ENCODE measurements around the gene ATP8B4. TPM values are rescaled to one million over a fixed set of nuclear protein-coding genes. Genes with fewer than 3 reads are reported as not detected.

ATP8B4 gene
- total RNA-seq, 4 donors from 2014 or later = 2.2 to 9.5 (median 3.0) TPM

GRCh38 chr15:50042775-50043174 is 76.3 kb downstream of the ATP8B4 start:
- 92% methylated on average over 2 of the region's 2 CpGs for WGBS
- H3K36me3 ChIP-seq = no peaks in the 10 kb centered on the region
- H3K27ac ChIP-seq = no peak overlapping the region
- TF ChIP-seq EP300 (IDR thresholded peaks at IDR 0.05) = no peak
- no peak for TF ChIP-seq CTCF (IDR thresholded peaks at IDR 0.05)
- TF ChIP-seq POLR2A (IDR thresholded peaks at IDR 0.05) = no peak
- TF ChIP-seq POLR2AphosphoS5 (IDR thresholded peaks at IDR 0.05) = no peak
- no peak for DNase-seq (ENCODE audit: low spot score in 2 of 2)
- no peaks in the 10 kb centered on the region for H3K27me3 ChIP-seq
- no peaks in the 10 kb centered on the region for H3K9me3 ChIP-seq
- no peaks in the 10 kb centered on the region for H3K4me1 ChIP-seq
- no peak overlapping the region for H3K4me3 ChIP-seq

GRCh38 chr15:50030456-50030855 is 88.6 kb downstream of the ATP8B4 start:
- no peaks in the 10 kb centered on the region for H3K4me1 ChIP-seq
- H3K36me3 ChIP-seq = no peaks in the 10 kb centered on the region
- no peak overlapping the region for H3K4me3 ChIP-seq
- no peaks in the 10 kb centered on the region for H3K27me3 ChIP-seq
- TF ChIP-seq POLR2A (IDR thresholded peaks at IDR 0.05) (no peak), POLR2AphosphoS5 (IDR thresholded peaks at IDR 0.05) (no peak), EP300 (IDR thresholded peaks at IDR 0.05) (no peak), CTCF (IDR thresholded peaks at IDR 0.05) (no peak)
- H3K27ac ChIP-seq = no peak overlapping the region
- DNase-seq (ENCODE audit: low spot score in 2 of 2) = no peak
- H3K9me3 ChIP-seq = no peaks in the 10 kb centered on the region

DNA sequence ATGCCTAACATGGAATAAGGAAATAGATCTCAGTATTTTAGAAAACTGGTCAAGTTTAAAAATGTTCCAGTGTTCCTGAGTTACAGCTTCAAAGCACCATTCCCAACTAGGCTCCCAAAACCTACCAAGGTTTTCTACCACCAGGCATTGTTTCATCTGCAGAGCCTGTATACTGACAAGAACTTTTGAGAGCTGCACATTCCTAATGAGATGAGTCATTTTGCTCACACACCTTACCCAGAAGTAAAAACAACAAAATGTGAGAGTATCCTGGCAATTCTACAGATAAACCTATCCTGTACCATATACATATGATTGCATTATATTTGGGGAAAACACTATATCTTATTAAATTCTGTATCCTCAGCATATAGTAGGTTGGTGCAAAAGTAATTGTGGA is 90.7 kb downstream of the ATP8B4 start:
- Histone ChIP-seq H3K27ac (no peak overlapping the region), H3K9me3 (no peaks in the 10 kb centered on the region), H3K27me3 (no peaks in the 10 kb centered on the region), H3K36me3 (no peaks in the 10 kb centered on the region), H3K4me1 (peaks cover 6% of the 10 kb centered on the region), H3K4me3 (no peak overlapping the region)
- TF ChIP-seq POLR2A (IDR thresholded peaks at IDR 0.05) (no peak), POLR2AphosphoS5 (IDR thresholded peaks at IDR 0.05) (no peak), EP300 (IDR thresholded peaks at IDR 0.05) (no peak), CTCF (IDR thresholded peaks at IDR 0.05) (no peak)
- DNase-seq (ENCODE audit: low spot score in 2 of 2) = no peak

GRCh38 chr15:50024281-50024680 is 94.8 kb downstream of the ATP8B4 start:
- no peaks in the 10 kb centered on the region for H3K36me3 ChIP-seq

GRCh38 chr15:50018491-50018890 is 100.5 kb downstream of the ATP8B4 start:
- no peak overlapping the region for H3K4me3 ChIP-seq
- H3K9me3 ChIP-seq = no peaks in the 10 kb centered on the region
- H3K4me1 ChIP-seq = no peaks in the 10 kb centered on the region
- H3K27ac ChIP-seq = no peak overlapping the region
- H3K36me3 ChIP-seq = no peaks in the 10 kb centered on the region
- WGBS = 77% methylated on average over 5 of the region's 5 CpGs
- TF ChIP-seq POLR2A (IDR thresholded peaks at IDR 0.05) (no peak), POLR2AphosphoS5 (IDR thresholded peaks at IDR 0.05) (no peak), EP300 (IDR thresholded peaks at IDR 0.05) (no peak), CTCF (IDR thresholded peaks at IDR 0.05) (no peak)
- DNase-seq (ENCODE audit: low spot score in 2 of 2) = no peak
- H3K27me3 ChIP-seq = no peaks in the 10 kb centered on the region

More at GRCh38 chr15:50024281-50024680, 94.8 kb downstream of the ATP8B4 start:
- H3K27ac ChIP-seq = no peak overlapping the region
- no peak for TF ChIP-seq CTCF (IDR thresholded peaks at IDR 0.05)
- no peaks in the 10 kb centered on the region for H3K9me3 ChIP-seq
- DNase-seq (ENCODE audit: low spot score in 2 of 2) = no peak
- peaks cover 6% of the 10 kb centered on the region for H3K4me1 ChIP-seq
- H3K27me3 ChIP-seq = no peaks in the 10 kb centered on the region
- no peak overlapping the region for H3K4me3 ChIP-seq
- 57% methylated on average over 4 of the region's 4 CpGs for WGBS
